Prostate gland (tissue), 2 donors: ENCODE measurements around the gene CRKL.

ENCODE experiments used
- POLR2A ChIP-seq: fragments of 450-650 bp; IDR thresholded peaks from one replicate; pipeline ENCODE4 v1.6.1; 2016; ENCODE audit warnings: antibody characterized with exemption, mild to moderate bottlenecking
- POLR2AphosphoS5 ChIP-seq: sonication (generic); formaldehyde crosslinking; IDR thresholded peaks from one replicate; pipeline ENCODE4 v1.6.1; 2017; ENCODE audit warnings: antibody characterized with exemption
- TF ChIP-seq, protein P1 (sequence below), 4 experiments: fragments of 200-600 bp in 2 of 4; fragments of 450-650 bp in 2 of 4; sonication (generic) in 2 of 4; IDR thresholded peaks; 1 replicate in 3 of 4; 2 replicates in 1 of 4; pipeline ENCODE4 v1.5.1; 2016 to 2019; ENCODE audit warnings: antibody characterized with exemption in 4 of 4, mild to moderate bottlenecking in 2 of 4, moderate library complexity in 2 of 4

DNA sequence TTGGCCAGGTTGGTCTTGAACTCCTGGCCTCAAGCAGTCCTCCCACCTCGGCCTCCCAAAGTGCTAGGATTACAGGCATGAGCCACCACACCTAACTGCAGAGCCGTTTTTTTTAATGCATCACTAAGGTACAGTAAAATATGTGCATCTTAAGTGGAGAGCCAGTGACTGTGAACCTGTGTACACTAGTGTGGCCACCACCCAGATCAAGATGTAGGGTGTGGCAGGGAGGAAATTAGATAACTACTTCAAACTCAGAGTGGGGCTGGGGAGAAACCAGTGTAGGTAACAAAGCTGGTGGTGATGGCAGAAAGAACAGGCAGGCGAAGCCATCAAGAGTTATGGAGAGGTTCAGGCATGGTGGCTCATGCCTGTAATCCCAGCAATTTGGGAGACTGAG lies 44.0 kb upstream of the CRKL start:
- TF ChIP-seq, protein P1, sequence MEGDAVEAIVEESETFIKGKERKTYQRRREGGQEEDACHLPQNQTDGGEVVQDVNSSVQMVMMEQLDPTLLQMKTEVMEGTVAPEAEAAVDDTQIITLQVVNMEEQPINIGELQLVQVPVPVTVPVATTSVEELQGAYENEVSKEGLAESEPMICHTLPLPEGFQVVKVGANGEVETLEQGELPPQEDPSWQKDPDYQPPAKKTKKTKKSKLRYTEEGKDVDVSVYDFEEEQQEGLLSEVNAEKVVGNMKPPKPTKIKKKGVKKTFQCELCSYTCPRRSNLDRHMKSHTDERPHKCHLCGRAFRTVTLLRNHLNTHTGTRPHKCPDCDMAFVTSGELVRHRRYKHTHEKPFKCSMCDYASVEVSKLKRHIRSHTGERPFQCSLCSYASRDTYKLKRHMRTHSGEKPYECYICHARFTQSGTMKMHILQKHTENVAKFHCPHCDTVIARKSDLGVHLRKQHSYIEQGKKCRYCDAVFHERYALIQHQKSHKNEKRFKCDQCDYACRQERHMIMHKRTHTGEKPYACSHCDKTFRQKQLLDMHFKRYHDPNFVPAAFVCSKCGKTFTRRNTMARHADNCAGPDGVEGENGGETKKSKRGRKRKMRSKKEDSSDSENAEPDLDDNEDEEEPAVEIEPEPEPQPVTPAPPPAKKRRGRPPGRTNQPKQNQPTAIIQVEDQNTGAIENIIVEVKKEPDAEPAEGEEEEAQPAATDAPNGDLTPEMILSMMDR (IDR thresholded peaks at IDR 0.05), result no peak
- TF ChIP-seq POLR2A, result no peak
- no peak for TF ChIP-seq POLR2AphosphoS5
